ENCODE measurements around the gene KCNK1.
"Not testable (repeated sequence)": the region's sequence is repeated elsewhere in the genome, so short reads cannot be mapped to it uniquely, and the experiment has no call there.

Gene KCNK1

DNA sequence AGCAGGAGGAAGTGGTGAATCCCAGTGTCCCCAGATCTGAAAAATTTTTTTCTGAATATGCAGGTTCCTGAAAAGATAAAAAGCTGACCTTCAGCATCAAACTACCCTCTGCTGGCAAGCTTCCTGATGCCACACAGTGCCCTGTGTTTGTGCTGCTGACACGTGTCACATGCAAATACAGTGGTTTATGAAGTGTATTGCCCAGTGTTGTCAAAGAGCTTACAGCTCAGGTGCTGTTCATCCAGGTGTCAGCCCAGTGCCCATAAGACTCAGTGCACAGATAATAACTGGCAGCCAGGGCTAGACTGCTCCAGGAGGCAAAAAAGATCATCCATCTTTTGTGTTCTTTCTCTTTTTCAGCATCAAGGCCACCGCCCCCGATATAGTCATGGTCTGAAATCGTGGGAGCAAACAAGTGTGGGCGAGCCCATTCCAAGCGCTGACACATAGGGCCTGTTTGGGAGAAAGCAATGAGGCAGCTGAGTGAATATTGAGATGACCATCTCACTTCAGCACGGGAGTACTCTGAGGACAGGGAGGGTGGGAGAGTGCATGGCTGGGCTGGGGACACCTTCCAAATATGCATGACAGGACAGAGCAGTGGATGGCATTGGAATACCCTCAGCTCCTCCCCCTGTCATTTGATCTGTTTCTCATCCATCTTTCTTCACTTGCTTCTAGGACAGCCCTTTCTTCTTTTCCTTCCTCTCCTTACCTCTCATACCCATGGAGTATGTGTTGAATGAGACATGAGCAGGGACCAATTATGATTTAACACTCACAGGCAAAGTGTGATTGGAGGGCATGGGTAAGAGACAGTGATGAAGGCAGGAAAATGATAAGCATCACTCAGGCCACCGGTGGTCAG lies 6.4 kb upstream of the KCNK1 start:
- peak in 1 of 56 donors; percentile 14 for DNase-seq

DNA sequence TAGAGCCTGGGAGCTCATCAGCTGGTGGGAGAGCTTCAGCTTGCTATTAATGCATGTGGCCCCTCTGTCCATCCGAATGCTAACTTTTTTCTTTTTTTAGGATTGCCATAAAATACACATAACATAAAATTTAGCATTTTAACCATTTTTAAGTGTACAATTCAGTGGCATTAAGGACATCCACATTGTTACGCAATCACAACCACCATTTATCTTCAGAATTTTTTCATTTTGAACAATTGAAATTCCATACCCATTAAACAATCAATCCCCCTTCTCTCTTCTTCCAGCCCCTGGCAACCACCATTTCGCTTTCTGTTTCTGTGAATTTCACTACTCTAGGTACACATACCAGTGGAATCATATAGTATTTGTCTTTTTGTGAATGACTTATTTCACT lies 4.9 kb upstream of the KCNK1 start:
- DNase-seq: no peak

DNA sequence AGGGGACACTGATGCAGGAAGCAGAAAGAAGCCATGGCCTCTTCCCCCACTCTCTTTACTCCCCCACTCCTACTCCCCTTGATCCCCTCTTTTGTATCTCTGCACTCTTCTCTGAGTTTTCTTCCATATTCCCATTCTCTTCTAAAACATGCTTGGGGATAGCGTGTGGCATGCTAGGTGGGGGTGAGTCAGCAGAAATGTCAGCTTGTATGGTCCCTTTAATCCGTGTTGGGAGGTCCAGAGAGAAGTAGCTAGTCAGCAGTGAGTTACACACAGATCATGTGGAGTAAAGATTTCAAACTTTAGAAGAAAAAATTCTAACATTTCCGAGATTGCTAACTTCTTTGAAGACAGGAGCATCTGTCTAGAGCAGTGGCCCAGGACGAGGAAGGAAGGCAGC lies 4.0 kb upstream of the KCNK1 start:
- no peak for DNase-seq

DNA sequence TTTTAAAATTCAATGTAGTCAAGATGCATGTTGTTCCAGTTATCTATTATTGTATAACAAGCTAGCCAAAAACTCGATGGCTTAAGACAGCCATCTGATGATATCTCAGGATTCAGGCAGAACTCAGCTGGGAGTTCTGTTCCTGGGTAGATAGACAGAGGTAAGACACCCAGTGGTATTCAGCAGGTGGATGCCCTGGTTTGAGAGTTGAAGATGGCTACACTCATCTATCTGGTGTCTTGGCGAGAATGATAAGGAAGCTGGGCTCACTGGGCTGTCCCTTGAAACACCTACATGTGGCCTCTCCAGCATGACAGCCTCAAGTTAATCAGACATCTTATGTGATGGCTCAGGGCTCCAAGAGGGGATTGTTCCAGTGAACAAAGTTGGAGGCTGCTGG lies 3.3 kb upstream of the KCNK1 start:
- no peak for DNase-seq

DNA sequence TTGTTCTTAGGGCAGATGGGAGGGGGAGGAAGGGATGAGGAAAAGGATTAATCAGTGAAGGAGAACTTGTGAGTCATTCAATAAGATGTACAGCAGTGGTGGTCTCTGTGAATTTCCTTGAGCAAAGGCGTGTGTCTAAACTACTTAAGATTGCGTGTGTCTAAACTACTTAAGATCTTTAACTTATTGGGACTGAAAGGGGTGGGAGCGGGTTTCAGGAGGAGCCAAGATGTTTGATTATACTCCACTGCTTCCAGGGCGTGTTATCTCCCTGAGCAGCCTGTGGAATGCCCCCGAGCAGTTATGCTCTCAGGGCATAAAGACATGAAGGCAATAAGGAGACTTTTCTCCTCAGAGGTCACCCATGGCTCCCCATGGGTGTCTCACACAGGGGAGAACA lies 2.5 kb upstream of the KCNK1 start:
- DNase-seq: not testable (repeated sequence)

DNA sequence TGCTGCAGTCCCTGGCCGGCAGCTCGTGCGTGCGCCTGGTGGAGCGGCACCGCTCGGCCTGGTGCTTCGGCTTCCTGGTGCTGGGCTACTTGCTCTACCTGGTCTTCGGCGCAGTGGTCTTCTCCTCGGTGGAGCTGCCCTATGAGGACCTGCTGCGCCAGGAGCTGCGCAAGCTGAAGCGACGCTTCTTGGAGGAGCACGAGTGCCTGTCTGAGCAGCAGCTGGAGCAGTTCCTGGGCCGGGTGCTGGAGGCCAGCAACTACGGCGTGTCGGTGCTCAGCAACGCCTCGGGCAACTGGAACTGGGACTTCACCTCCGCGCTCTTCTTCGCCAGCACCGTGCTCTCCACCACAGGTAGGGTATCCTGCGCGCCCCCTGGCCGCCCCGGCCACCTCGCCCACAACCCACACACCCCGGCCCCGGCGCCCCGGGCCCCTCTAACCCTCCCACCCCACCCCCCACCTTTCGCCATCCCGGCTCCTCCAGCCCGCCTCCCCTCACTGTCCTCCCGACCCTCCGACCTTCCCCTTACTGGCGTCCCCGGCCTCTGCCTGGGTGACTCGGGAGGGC lies 352 bp downstream of the KCNK1 start:
- DNase-seq: peak in 13 of 56 donors; percentile 23 to 71 (median 60)

DNA sequence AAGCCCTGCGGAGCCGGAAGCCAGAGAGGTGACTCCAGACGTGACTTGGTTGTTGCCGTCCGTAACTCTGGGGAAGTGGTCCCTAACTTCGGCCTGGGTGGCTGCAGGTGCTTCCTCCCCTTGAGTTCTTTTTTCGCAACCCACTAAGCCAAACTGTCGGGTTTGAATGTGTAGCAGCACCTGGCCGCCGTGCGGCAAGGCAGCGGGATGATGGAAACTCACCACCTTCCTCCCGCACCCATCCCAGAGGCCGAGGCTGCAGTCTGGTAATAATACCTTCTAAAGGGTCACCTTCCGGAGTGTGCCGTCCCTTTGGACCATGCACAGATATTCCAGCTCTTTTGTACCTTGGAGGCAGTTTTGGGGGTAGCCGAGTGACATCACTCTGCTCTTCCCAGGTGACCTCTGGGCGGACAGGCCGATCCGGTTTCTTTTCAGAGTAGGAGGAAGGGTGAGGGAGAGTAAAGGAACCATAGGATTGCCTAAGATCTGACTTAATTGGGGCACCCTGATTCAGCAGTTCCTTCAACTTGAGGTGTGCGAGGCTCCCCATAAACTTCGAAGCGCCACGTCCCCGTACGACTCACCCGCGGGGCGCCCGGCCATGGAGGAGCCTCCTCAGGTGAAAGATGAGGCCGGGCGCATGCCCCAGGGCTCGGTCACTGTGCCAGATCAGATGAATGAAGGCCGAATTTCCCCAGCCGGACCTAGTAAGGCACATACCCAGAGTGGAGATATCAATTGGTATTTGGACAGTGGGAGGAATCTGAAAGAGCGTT lies 1.0 kb downstream of the KCNK1 start:
- peak in 5 of 56 donors; percentile 16 to 46 (median 24) for DNase-seq

DNA sequence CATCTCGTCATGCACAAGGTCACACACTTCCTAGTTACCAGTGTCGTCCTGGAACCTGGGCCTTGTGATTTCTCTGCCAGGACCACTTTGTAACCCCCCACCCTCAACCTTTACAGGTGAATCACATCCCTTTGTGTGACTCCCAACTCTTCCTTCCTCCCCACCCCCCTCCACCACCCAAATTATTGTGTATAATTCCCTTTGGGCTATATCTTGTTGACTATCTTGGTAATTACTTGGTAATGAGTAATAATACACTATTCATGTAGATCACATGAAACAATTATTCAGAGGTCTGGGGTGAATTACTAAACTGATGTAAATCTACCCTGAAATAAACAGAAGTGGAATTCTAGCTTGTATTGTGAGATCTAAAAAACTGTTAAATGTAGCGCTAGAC lies 1.7 kb downstream of the KCNK1 start:
- DNase-seq: no peak

DNA sequence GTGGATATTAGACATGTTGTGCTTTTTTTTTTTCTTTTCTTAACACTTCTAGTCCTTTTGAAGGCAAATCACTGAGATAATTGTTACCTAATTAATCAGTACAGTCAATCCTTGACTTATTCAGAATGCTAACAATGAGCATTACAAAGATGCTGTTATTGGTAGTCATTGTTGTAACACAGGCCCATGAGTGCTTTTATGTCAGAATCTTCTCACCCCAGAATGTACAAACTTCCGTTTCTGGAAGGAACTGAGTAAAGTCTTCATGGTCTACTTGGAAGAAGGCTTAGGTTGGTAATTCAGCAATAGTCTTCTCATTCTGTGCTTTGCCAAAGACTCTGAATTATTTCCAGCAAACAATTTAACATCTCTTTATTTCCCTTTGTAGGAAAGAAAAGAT lies 3.1 kb downstream of the KCNK1 start:
- DNase-seq: no peak

DNA sequence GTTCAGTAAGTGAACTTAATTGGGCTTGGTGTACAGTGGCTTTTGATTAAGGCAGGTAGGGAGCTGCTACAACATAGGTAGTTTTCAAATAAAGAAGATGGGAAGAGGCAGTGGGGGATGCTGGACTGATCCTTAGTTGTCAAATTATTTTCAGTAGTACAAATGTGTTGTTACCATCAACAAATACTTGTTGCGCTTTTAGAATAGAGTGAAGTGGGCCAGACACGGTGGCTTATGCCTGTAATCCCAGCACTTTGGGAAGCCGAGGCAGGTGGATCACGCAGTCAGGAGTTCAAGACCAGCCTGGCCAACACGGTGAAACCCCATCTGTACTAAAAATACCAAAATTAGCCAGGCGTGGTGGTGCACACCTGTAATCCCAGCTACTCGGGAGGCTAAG lies 5.5 kb downstream of the KCNK1 start:
- DNase-seq: not testable (repeated sequence)

DNA sequence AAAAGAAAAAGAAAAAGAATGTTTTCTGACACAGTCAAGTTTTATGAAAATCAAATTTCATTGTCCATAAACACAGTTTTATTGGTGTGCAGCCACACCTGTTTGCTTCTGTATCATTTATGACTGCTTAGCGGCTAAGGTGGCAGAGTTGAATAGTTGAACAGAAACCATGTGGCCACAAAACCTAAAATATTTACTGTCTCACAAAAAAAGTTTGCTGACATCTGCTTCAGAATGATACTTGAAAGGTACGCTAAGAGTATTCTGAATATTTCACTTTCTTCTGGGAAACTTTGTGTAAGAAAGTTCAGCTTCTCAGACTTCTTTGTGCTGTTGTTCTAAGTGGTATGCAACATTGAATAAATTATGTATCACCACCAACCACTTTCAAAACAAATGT lies 6.2 kb downstream of the KCNK1 start:
- no peak for DNase-seq

DNA sequence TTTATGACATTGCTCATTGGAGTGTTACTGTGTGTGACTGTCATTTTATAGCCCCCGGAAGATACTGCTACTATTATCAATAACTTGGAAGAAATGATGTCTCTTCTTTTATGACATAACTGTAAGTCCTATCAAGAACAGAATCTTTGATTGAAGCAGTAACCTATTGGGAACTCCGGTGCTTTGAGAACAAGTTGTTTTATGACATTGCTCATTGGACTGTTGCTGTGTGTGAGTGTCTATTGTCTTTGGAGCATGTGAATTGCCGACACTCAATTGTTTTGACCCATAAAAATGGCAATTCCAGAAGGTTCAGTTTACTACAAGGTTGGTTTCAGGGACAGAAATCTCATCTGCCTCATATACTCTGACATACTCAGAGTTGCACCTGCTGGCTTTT lies 8.0 kb downstream of the KCNK1 start:
- no peak for DNase-seq

DNA sequence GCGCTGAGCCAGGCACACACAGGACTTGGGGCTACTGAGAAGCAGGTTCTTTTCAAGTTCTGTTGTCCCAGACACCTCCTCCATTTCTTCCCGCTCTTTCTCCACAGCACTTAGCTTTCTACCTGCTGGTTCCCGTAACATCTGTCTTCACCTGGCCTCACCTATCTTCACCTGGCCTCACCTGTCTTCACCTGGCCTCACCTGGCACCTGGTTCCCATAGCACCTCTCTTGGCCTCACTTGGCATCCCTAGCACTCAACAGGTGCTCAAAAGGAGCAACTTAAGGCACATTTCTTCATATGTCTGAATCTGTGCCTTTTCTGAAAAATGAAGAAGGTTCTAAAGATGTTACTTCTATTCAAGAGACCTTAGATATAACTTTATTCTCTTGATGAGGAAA lies 10.4 kb downstream of the KCNK1 start:
- DNase-seq: no peak

DNA sequence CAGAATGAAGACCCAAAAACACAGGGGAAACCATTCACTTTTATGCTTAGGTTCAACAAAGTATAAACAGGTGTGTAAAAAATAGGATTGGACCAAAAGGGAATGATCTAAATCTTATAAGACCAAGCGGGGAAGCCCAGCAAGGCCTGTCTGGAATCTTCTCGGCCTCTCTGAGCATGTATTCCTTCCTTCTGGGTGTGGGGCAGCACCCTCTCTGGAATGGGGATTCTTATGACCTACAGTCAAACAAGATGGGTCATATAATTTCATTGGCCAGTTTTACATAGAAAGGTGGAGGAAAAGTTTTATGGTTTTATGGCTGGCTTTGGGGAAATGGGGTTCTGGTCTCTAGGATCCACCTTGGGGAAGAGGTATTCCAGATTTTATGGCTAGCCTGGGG lies 11.2 kb downstream of the KCNK1 start:
- DNase-seq: no peak

DNA sequence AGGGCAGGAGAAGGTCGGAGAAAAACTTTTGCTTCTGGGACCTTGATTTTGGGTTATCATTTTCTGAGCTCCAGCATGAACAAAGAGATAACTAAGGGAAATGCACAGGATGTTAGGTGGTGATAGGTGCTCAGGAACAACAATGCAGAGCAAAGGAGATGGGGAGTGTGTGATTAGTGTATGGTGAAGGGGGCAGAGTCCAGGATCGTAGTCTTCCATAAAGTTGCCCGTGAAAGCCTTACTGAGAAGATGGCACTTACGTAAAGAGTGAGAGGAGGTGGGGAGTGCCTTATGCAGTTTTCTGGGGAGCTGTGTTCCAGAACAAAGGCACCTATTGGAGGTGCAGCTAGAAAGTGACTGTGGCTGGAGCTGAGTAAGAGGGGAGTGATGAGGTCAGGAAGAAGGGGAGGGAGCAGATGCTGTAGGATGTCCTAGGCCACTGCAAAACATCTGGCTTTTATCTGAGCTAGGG lies 11.6 kb downstream of the KCNK1 start:
- DNase-seq: no peak

DNA sequence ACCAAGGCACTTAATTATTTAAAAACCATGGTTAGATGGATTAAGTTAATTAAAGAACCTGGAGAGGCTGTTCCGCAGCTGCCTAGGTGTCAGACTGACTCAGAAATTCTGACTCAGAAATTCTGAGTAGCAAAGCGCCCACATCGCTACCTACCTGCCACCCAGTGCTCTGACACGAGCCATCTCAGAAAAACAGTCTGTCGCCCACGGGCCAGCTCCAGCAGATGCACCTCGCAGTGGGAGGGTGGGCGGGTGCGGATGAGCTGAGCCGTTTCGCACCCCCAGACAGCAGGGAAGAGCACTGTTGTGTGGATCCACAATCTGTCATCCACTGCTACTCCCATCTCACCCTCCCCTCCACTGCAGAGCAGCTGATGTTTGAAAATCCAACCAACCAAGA lies 13.5 kb downstream of the KCNK1 start:
- peak in 30 of 56 donors; percentile 7 to 82 (median 40) for DNase-seq

DNA sequence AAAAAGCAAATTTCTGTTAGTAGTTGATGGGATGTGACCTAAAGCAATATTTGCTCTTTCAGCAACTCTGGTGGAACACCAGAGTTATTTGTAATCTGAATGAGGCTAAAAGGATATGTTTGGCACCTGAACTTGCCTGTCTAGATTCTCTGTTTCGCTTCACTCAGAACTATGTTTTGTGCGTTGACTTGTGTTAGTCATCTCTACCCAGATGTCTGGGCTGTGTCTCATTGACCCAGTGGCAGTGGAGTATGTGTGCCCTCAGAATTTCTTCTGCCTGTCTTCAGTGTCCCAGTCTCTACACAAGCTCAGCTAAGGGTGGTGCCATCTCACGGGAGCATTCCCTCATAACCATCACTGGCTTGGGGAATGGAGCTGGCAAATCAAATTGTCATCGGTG lies 13.9 kb downstream of the KCNK1 start:
- DNase-seq: no peak

DNA sequence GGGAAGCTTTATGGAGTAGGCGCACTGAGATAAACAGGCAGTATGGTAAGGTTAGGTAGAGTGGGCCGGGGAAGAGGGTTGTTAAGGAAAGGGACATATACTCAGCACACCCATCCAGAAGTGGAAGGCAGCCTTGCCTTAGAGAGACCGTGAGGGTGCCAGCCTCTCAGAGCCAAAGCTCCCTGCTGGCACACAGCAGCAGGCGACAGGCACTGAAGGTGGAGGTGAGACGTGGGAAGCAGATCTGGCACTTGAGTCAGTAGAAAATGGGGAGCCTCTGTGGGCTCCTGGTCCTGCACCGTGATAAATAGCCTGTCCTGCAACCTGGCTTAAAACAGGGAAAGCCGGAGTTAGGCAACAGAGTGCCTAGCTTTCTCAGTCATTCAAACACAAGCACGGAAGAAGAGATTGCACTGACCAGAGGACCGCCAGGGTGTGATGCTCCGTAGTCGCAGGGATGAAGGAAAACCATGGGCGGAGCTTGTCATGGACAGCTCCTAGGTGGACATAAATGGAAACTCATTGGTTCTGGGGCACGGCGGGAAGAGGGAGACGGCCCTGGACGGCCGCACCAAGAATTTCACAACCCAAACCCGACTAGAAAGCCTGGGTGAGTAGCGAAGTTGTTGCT lies 15.5 kb downstream of the KCNK1 start:
- no peak for DNase-seq

DNA sequence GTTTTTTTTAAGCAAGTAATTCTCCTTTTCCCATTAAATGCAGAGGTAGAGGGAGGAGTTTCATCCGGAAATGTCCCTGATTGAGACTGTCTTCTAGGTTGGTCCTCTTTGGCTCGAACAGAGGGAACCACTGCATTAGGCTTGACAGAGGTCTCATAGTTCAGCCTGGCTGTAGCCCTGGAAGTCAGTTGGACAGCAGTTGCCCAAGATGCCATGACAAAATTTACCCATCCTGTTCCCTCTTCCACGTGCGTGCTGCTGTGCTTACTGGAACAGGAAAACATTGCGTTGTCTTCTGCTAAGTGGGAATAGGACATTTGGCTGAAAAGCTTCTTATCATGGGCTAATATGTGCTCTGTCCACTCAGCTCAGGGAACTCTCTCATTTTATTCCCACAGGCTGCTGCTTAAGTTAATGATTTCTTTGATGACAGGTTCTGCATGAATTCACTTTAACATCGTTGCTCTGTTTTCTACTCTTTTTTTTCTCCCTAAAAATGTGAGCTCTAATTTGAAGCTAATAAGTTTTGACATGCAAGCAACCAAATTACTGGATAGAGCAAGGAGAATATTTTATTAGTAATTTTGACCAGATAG lies 18.0 kb downstream of the KCNK1 start:
- no peak for DNase-seq

DNA sequence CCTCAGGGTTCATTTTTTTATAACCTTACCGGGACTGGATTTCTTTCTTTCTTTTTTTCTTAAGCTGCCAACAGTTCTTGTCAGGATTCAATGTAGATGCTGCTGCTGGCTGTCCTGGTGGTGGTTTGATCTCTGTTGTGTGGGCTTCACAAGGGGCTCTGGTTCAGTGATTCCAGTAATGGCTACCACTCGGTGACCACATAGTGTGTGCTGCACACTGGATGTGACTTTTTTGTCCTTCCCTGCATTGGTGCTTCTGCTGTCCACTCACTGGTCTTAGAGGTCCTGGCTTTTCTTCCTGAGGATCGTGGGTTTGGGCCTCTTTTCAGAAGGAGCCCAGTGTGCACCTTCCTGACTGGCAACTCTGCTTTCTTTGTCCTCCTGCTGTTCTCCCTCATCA lies 18.5 kb downstream of the KCNK1 start:
- no peak for DNase-seq

DNA sequence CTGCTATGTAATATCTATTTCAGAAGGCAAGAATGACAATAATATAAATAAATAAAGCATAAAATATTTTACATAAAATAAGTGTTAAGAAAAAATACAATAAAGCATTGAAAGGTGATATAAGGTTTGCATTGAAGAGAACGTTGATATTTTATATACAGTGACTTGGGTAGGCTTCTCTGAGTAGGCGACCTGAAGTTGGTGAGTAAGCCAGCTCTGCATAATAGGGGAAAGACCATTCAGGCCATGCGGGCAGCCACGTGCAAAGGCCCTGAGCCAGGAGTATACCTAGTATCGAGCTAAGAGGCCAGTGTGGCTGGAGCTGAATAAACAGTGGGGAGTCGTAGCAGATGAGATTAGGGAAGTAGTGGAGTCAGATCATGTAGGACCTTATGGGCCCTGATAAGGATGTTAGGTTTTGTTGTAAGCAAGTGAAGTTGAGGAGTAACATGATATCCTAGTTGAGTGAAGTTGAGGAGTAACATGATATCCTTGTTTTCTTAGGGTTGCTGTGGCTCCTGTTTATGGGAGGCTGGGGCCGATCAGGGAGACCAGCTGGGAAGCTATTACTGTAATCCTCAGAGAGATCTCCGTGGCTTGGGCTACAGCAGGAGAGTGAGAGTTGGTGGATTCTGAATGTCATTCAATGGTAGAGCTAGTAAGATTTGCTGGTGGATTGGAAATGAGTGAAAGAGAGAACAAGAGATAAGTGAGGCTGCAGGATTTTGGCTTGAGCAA lies 22.0 kb downstream of the KCNK1 start:
- DNase-seq: no peak

All from amygdala (tissue), 56 donors.